Thoracic aorta (tissue), 2 donors: ENCODE results near the gene HTR1B. TPM values are rescaled to one million over a fixed set of nuclear protein-coding genes. Genes with fewer than 3 reads are reported as not detected.

ENCODE experiments used
- ATAC-seq: fragments of 150-250 bp; one replicate; pipeline ENCODE4 v1.8.0; 2017; ENCODE audit warnings: low read depth; ENCODE audit not compliant: insufficient number of reproducible peaks, low FRiP score
- DNase-seq: peaks from one replicate; pipeline ENCODE4 v3.0.0-alpha.2; 2020; ENCODE audit warnings: low spot score
- H3K27ac ChIP-seq, 2 donors: fragments of 200-600 bp; sonication (generic); 1 replicate in 1 of 2; 2 replicates in 1 of 2; pipeline ENCODE4 v1.5.1; 2016; ENCODE audit warnings: mild to moderate bottlenecking in 2 of 2, moderate library complexity in 2 of 2
- H3K27me3 ChIP-seq: fragments of 200-600 bp; sonication (generic); replicated peaks from 2 replicates; pipeline ENCODE4 v1.6.0; 2016; ENCODE audit warnings: mild to moderate bottlenecking; ENCODE audit not compliant: insufficient read depth
- H3K36me3 ChIP-seq: fragments of 200-600 bp; sonication (generic); one replicate; pipeline ENCODE4 v1.5.1; 2016
- H3K4me1 ChIP-seq, 2 donors: fragments of 200-600 bp; sonication (generic); 1 replicate in 1 of 2; 2 replicates in 1 of 2; pipeline versions ENCODE4 v1.5.1 to v1.6.0; 2016; ENCODE audit warnings: low read depth in 2 of 2, mild to moderate bottlenecking in 1 of 2; ENCODE audit not compliant: control insufficient read depth in 1 of 2
- H3K4me3 ChIP-seq: fragments of 200-600 bp; sonication (generic); 2 replicates; pipeline ENCODE4 v1.5.1; 2016; ENCODE audit warnings: mild to moderate bottlenecking
- H3K9me3 ChIP-seq: fragments of 200-600 bp; sonication (generic); 2 replicates; pipeline ENCODE4 v1.5.1; 2016
- total RNA-seq, 2 donors: library from RNA; depleted of rRNA; stranded (reverse); fragments of >200 nt; gene quantifications; one replicate each; pipeline versions ENCODE4 v1.1.0 to v1.2.3, GENCODE V29; 2016
- TF ChIP-seq, protein P1 (sequence below): fragments of 200-600 bp; sonication (generic); IDR thresholded peaks from one replicate; pipeline ENCODE4 v1.5.1; 2019; ENCODE audit warnings: antibody characterized with exemption

HTR1B gene
- total RNA-seq, 2 donors from 2014 or later = 5.9 to 9.9 TPM

DNA sequence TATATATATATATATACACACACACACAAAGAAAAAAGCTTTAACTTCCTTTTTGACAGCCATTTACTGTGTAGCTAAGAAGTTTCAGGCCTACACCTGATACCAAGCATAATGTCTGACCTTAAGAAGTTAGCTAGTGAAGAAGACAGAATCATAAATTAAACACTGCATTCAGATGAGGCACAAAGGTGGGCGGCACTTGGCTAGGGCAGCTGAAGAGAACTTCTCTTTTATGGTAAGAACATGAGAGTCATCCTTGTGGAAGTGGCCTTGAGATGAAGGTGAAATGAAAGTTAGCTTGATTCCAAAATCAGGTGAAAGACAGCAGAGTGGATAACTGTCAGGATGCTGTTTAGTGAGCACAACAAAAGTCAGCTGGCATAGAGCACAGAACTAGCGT lies 46.5 kb downstream of the HTR1B start:
- Histone ChIP-seq H3K4me1 (no peaks in the 10 kb centered on the region), H3K27ac (no peak overlapping the region), H3K9me3 (no peaks in the 10 kb centered on the region), H3K27me3 (no peaks in the 10 kb centered on the region), H3K36me3 (no peaks in the 10 kb centered on the region), H3K4me3 (no peak overlapping the region)
- ATAC-seq (no peak), DNase-seq (no peak)
- TF ChIP-seq, protein P1, sequence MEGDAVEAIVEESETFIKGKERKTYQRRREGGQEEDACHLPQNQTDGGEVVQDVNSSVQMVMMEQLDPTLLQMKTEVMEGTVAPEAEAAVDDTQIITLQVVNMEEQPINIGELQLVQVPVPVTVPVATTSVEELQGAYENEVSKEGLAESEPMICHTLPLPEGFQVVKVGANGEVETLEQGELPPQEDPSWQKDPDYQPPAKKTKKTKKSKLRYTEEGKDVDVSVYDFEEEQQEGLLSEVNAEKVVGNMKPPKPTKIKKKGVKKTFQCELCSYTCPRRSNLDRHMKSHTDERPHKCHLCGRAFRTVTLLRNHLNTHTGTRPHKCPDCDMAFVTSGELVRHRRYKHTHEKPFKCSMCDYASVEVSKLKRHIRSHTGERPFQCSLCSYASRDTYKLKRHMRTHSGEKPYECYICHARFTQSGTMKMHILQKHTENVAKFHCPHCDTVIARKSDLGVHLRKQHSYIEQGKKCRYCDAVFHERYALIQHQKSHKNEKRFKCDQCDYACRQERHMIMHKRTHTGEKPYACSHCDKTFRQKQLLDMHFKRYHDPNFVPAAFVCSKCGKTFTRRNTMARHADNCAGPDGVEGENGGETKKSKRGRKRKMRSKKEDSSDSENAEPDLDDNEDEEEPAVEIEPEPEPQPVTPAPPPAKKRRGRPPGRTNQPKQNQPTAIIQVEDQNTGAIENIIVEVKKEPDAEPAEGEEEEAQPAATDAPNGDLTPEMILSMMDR = no peak

DNA sequence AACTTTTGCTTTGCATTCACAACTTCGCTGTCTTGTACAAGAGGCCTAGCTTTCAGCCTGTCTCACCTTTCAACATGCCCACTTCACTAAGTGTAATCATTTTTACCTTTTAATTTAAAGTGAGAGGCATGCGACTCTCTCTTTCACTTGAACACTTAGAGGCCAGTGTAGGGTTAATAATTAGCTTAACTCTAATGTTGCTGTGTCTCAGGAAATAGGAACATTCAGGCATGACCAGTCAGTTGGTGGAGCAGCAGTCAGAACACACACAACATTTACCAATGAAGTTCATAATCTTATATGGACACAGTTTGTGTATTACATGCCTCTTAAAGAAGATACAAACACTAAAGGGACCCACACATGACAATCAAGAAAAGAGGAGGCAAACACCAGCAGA lies 47.6 kb downstream of the HTR1B start:
- Histone ChIP-seq H3K4me3 (no peak overlapping the region), H3K36me3 (no peaks in the 10 kb centered on the region), H3K9me3 (no peaks in the 10 kb centered on the region), H3K27me3 (no peaks in the 10 kb centered on the region), H3K4me1 (no peaks in the 10 kb centered on the region), H3K27ac (no peak overlapping the region)
- TF ChIP-seq, protein P1 = no peak
- DNase-seq (no peak), ATAC-seq (no peak)

Other genes with a start within 250 kb of the HTR1B start
- gene MEI4, start 189.5 kb upstream of the HTR1B start, total RNA-seq = not detected